Bronchial epithelial cell (primary cell): Measurements from ENCODE around the gene KCTD19. TPM values are rescaled to one million over a fixed set of nuclear protein-coding genes. Genes with fewer than 3 reads are reported as not detected.

Experiments used
- DNase-seq: peaks from one replicate; pipeline ENCODE4 v3.0.0-alpha.2; 2010; ENCODE audit warnings: low read depth
- FAIRE-seq: peaks from 2 replicates; lab custom pipeline; 2011; peaks lifted over from hg19 to GRCh38; lab: Jason Lieb, UNC
- H3K27me3 ChIP-seq: 2 replicates; pipeline ENCODE4 v1.5.1; 2011; ENCODE audit warnings: low read length; ENCODE audit not compliant: control insufficient read depth, insufficient read depth
- H3K36me3 ChIP-seq: 2 replicates; pipeline ENCODE4 v1.5.1; 2011; ENCODE audit warnings: low read length; ENCODE audit not compliant: control insufficient read depth, insufficient read depth
- H3K4me3 ChIP-seq: 2 replicates; pipeline ENCODE4 v1.5.1; 2011; ENCODE audit warnings: mild to moderate bottlenecking, low read depth, low read length, control low read depth
- CTCF ChIP-seq: IDR thresholded peaks from 2 replicates; pipeline ENCODE4 v1.5.1; 2011; ENCODE audit warnings: mild to moderate bottlenecking, moderate library complexity, low read length, control low read depth, inconsistent platforms; ENCODE audit not compliant: insufficient read depth, severe bottlenecking
- total RNA-seq: library from RNA; depleted of rRNA; stranded (reverse); fragments of >200 nt; gene quantifications from 2 replicates; pipeline ENCODE4 v1.2.1, GENCODE V29; 2014

KCTD19 gene
- total RNA-seq, 1 donor from 2014 or later, result not detected

- DNase-seq (no peak), FAIRE-seq (no peak)
Observed at GRCh38 chr16:67312719-67313118, 13.8 kb downstream of the KCTD19 start.

GRCh38 chr16:67311607-67312488, 14.7 kb downstream of the KCTD19 start:
- Histone ChIP-seq H3K4me3 (no peak overlapping the region), H3K27me3 (no peaks in the 10 kb centered on the region), H3K36me3 (no peaks in the 10 kb centered on the region)
- FAIRE-seq (peak; percentile 92), DNase-seq (peak; percentile 100)
- TF ChIP-seq CTCF, result no peak

More at GRCh38 chr16:67312719-67313118, 13.8 kb downstream of the KCTD19 start:
- no peak overlapping the region for H3K4me3 ChIP-seq
- no peaks in the 10 kb centered on the region for H3K36me3 ChIP-seq
- TF ChIP-seq CTCF, result no peak
- H3K27me3 ChIP-seq, result no peaks in the 10 kb centered on the region

GRCh38 chr16:67310561-67310960, 16.0 kb downstream of the KCTD19 start:
- no peak for FAIRE-seq
- Histone ChIP-seq H3K4me3 (no peak overlapping the region), H3K36me3 (no peaks in the 10 kb centered on the region), H3K27me3 (no peaks in the 10 kb centered on the region)
- no peak for TF ChIP-seq CTCF
- DNase-seq, result no peak

- Histone ChIP-seq H3K27me3 (no peaks in the 10 kb centered on the region), H3K4me3 (no peak overlapping the region), H3K36me3 (no peaks in the 10 kb centered on the region)
- FAIRE-seq (no peak), DNase-seq (no peak)
- no peak for TF ChIP-seq CTCF
Observed at GRCh38 chr16:67305216-67306071, 21.1 kb downstream of the KCTD19 start.

- Histone ChIP-seq H3K4me3 (no peak overlapping the region), H3K27me3 (no peaks in the 10 kb centered on the region), H3K36me3 (no peaks in the 10 kb centered on the region)
- no peak for TF ChIP-seq CTCF
- DNase-seq, result no peak
- no peak for FAIRE-seq
Observed at GRCh38 chr16:67304020-67304419, 22.5 kb downstream of the KCTD19 start.
